GM23338 (cell line): Measurements from ENCODE around the gene CDH7. TPM values are rescaled to one million over a fixed set of nuclear protein-coding genes. Genes with fewer than 3 reads are reported as not detected.

Experiments used
- ATAC-seq: fragments of 200-7000 bp; cut with Tn5 transposase; 3 replicates; pipeline ENCODE4 v1.9.1; 2020
- DNase-seq: peaks from one replicate; pipeline ENCODE4 v3.0.0-alpha.2; 2015; ENCODE audit warnings: low spot score
- H2AFZ ChIP-seq: fragments of 200-600 bp; sonication (generic); 2 replicates; pipeline ENCODE4 v1.8.0; 2016; ENCODE audit warnings: antibody characterized with exemption, mild to moderate bottlenecking, moderate library complexity
- H3F3A ChIP-seq: fragments of 200-600 bp; sonication (generic); replicated peaks from 2 replicates; pipeline ENCODE4 v1.8.0; 2017; ENCODE audit warnings: antibody characterized with exemption, mixed run types, low read depth
- H3K27ac ChIP-seq: fragments of 200-600 bp; sonication (generic); 2 replicates; pipeline ENCODE4 v1.6.1; 2016; ENCODE audit warnings: low read depth
- H3K27me3 ChIP-seq: fragments of 200-600 bp; sonication (generic); 2 replicates; pipeline ENCODE4 v1.8.0; 2016; ENCODE audit warnings: mild to moderate bottlenecking, mixed run types, moderate library complexity; ENCODE audit not compliant: insufficient read depth
- H3K36me3 ChIP-seq: fragments of 200-600 bp; sonication (generic); 2 replicates; pipeline ENCODE4 v1.8.0; 2016; ENCODE audit warnings: mild to moderate bottlenecking; ENCODE audit not compliant: insufficient read depth
- H3K4me1 ChIP-seq: fragments of 200-600 bp; sonication (generic); 2 replicates; pipeline ENCODE4 v1.8.0; 2016; ENCODE audit warnings: mild to moderate bottlenecking, moderate library complexity; ENCODE audit not compliant: insufficient read depth
- H3K4me2 ChIP-seq: fragments of 200-600 bp; sonication (generic); 2 replicates; pipeline ENCODE4 v1.7.1; 2017; ENCODE audit warnings: mixed run types
- H3K4me3 ChIP-seq: fragments of 200-600 bp; sonication (generic); 2 replicates; pipeline ENCODE4 v1.6.1; 2016; ENCODE audit warnings: mixed run types
- H3K79me2 ChIP-seq: fragments of 200-600 bp; sonication (generic); replicated peaks from 2 replicates; pipeline ENCODE4 v1.8.0; 2017; ENCODE audit warnings: mild to moderate bottlenecking; ENCODE audit not compliant: insufficient read depth
- H3K9me2 ChIP-seq: fragments of 200-600 bp; sonication (generic); 2 replicates; pipeline ENCODE4 v1.8.0; 2017; ENCODE audit not compliant: insufficient read depth
- H4K20me1 ChIP-seq: fragments of 200-600 bp; sonication (generic); replicated peaks from 2 replicates; pipeline ENCODE4 v1.8.0; 2017; ENCODE audit warnings: mild to moderate bottlenecking; ENCODE audit not compliant: insufficient read depth
- H3K27ac Mint-ChIP-seq: 2 replicates; pipeline ENCODE4 v1.8.0; 2020; ENCODE audit warnings: inconsistent platforms, mild to moderate bottlenecking, moderate library complexity, mixed read lengths
- H3K27me3 Mint-ChIP-seq: 3 replicates; pipeline ENCODE4 v1.8.0; 2022; ENCODE audit warnings: low read depth, mild to moderate bottlenecking, moderate library complexity, mixed read lengths, inconsistent platforms; ENCODE audit not compliant: insufficient read depth, poor library complexity
- H3K36me3 Mint-ChIP-seq: 3 replicates; pipeline ENCODE4 v1.8.0; 2021; ENCODE audit warnings: low read depth, mild to moderate bottlenecking, inconsistent platforms, moderate library complexity, mixed read lengths
- H3K4me1 Mint-ChIP-seq: 3 replicates; pipeline ENCODE4 v1.8.0; 2020; ENCODE audit warnings: mild to moderate bottlenecking, inconsistent platforms, mixed read lengths
- H3K4me3 Mint-ChIP-seq: 3 replicates; pipeline ENCODE4 v1.8.0; 2021; ENCODE audit warnings: moderate library complexity, mild to moderate bottlenecking, inconsistent platforms, mixed read lengths
- H3K9me3 Mint-ChIP-seq: 3 replicates; pipeline ENCODE4 v1.8.0; 2020; ENCODE audit warnings: moderate library complexity, mild to moderate bottlenecking, inconsistent platforms, mixed read lengths
- CREB1 ChIP-seq: fragments of 250-450 bp; sonication (Bioruptor Pico); IDR thresholded peaks from 2 replicates; pipeline ENCODE4 v1.5.0; 2020; ENCODE audit warnings: low read depth, mild to moderate bottlenecking, moderate library complexity
- ETS1 ChIP-seq: IDR thresholded peaks from 2 replicates; pipeline ENCODE4 v1.6.1; 2016; ENCODE audit warnings: antibody characterized with exemption
- EZH2phosphoT487 ChIP-seq: fragments of 200-600 bp; sonication (generic); IDR thresholded peaks from one replicate; pipeline ENCODE4 v1.8.1; 2018; ENCODE audit warnings: antibody characterized with exemption; ENCODE audit not compliant: unreplicated experiment
- JUNB ChIP-seq: IDR thresholded peaks from one replicate; pipeline ENCODE4 v1.6.1; 2016; ENCODE audit warnings: antibody characterized with exemption; ENCODE audit not compliant: unreplicated experiment
- NANOG ChIP-seq: IDR thresholded peaks from 2 replicates; pipeline ENCODE4 v1.6.1; 2016; ENCODE audit warnings: antibody characterized with exemption, borderline replicate concordance
- POLR2AphosphoS5 ChIP-seq: IDR thresholded peaks from 2 replicates; pipeline ENCODE4 v1.6.1; 2016; ENCODE audit warnings: antibody characterized with exemption, low read depth
- REST ChIP-seq: IDR thresholded peaks from one replicate; pipeline ENCODE4 v1.6.1; 2018; ENCODE audit warnings: antibody characterized with exemption; ENCODE audit not compliant: unreplicated experiment
- STAT1 ChIP-seq: IDR thresholded peaks from one replicate; pipeline ENCODE4 v1.6.1; 2016; ENCODE audit warnings: antibody characterized with exemption; ENCODE audit not compliant: unreplicated experiment
- ZNF114 ChIP-seq: fragments of 250-450 bp; sonication (Bioruptor Pico); IDR thresholded peaks from 2 replicates; pipeline ENCODE4 v1.5.0; 2020; ENCODE audit warnings: mild to moderate bottlenecking, moderate library complexity
- ZNF331 ChIP-seq: fragments of 250-450 bp; sonication (Bioruptor Pico); IDR thresholded peaks from 2 replicates; pipeline ENCODE4 v1.5.0; 2020; ENCODE audit warnings: low read depth, mild to moderate bottlenecking, moderate library complexity
- polyA plus RNA-seq: library from polyadenylated mRNA; unstranded; fragments of >200 nt; fragmentation: Nextera tagmentation; extraction: Ambion mirVana; gene quantifications from 2 replicates; pipeline ENCODE4 v1.2.1, GENCODE V29; 2016
- total RNA-seq: library from RNA; depleted of rRNA; stranded (reverse); fragments of >200 nt; shearing (Covaris generic); gene quantifications from 2 replicates; pipeline ENCODE4 v1.2.3, GENCODE V29; 2014
- TF ChIP-seq, protein P1 (sequence below): fragments of 250-450 bp; sonication (Bioruptor Pico); IDR thresholded peaks from 2 replicates; pipeline ENCODE4 v1.5.0; 2020; ENCODE audit warnings: mild to moderate bottlenecking, moderate library complexity
- TF ChIP-seq, protein P2 (sequence below), 2 experiments: fragments of 200-600 bp in 1 of 2; sonication (generic) in 1 of 2; conservative IDR thresholded peaks; 2 replicates each; pipeline versions ENCODE4 v1.5.1 to v1.6.1; 2016 to 2017; ENCODE audit warnings: antibody characterized with exemption in 2 of 2, low read depth in 2 of 2, mild to moderate bottlenecking in 2 of 2, moderate library complexity in 1 of 2

Gene CDH7
- total and polyA plus RNA-seq, 2 experiments from 2014 or later: 1.8 TPM

DNA sequence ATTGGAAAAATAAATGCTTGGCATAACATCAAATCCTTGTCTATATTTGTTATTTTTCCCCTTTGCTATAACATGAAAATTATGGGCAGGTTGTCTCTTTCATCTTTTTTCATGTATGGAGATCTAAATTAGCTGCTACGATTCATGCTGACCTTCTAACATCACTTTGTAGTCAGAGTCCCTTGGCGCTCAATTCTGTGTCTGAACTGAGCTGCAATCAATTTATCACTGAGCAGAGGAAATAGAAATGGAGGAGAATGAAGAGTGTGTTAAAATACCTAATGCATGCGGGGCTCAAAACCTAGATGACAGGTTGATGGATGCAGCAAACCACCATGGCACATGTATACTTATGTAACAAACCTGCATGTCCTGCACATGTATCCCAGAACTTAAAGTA lies 168.9 kb downstream of the CDH7 start (continued):
- TF ChIP-seq, protein P1, sequence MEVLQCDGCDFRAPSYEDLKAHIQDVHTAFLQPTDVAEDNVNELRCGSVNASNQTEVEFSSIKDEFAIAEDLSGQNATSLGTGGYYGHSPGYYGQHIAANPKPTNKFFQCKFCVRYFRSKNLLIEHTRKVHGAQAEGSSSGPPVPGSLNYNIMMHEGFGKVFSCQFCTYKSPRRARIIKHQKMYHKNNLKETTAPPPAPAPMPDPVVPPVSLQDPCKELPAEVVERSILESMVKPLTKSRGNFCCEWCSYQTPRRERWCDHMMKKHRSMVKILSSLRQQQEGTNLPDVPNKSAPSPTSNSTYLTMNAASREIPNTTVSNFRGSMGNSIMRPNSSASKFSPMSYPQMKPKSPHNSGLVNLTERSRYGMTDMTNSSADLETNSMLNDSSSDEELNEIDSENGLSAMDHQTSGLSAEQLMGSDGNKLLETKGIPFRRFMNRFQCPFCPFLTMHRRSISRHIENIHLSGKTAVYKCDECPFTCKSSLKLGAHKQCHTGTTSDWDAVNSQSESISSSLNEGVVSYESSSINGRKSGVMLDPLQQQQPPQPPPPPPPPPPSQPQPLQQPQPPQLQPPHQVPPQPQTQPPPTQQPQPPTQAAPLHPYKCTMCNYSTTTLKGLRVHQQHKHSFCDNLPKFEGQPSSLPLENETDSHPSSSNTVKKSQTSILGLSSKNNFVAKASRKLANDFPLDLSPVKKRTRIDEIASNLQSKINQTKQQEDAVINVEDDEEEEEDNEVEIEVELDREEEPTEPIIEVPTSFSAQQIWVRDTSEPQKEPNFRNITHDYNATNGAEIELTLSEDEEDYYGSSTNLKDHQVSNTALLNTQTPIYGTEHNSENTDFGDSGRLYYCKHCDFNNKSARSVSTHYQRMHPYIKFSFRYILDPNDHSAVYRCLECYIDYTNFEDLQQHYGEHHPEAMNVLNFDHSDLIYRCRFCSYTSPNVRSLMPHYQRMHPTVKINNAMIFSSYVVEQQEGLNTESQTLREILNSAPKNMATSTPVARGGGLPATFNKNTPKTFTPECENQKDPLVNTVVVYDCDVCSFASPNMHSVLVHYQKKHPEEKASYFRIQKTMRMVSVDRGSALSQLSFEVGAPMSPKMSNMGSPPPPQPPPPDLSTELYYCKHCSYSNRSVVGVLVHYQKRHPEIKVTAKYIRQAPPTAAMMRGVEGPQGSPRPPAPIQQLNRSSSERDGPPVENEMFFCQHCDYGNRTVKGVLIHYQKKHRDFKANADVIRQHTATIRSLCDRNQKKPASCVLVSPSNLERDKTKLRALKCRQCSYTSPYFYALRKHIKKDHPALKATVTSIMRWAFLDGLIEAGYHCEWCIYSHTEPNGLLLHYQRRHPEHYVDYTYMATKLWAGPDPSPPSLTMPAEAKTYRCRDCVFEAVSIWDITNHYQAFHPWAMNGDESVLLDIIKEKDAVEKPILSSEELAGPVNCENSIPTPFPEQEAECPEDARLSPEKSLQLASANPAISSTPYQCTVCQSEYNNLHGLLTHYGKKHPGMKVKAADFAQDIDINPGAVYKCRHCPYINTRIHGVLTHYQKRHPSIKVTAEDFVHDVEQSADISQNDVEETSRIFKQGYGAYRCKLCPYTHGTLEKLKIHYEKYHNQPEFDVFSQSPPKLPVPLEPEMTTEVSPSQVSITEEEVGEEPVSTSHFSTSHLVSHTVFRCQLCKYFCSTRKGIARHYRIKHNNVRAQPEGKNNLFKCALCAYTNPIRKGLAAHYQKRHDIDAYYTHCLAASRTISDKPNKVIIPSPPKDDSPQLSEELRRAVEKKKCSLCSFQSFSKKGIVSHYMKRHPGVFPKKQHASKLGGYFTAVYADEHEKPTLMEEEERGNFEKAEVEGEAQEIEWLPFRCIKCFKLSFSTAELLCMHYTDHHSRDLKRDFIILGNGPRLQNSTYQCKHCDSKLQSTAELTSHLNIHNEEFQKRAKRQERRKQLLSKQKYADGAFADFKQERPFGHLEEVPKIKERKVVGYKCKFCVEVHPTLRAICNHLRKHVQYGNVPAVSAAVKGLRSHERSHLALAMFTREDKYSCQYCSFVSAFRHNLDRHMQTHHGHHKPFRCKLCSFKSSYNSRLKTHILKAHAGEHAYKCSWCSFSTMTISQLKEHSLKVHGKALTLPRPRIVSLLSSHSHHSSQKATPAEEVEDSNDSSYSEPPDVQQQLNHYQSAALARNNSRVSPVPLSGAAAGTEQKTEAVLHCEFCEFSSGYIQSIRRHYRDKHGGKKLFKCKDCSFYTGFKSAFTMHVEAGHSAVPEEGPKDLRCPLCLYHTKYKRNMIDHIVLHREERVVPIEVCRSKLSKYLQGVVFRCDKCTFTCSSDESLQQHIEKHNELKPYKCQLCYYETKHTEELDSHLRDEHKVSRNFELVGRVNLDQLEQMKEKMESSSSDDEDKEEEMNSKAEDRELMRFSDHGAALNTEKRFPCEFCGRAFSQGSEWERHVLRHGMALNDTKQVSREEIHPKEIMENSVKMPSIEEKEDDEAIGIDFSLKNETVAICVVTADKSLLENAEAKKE: no peak
- no peak for TF ChIP-seq POLR2AphosphoS5
- TF ChIP-seq ETS1: no peak

DNA sequence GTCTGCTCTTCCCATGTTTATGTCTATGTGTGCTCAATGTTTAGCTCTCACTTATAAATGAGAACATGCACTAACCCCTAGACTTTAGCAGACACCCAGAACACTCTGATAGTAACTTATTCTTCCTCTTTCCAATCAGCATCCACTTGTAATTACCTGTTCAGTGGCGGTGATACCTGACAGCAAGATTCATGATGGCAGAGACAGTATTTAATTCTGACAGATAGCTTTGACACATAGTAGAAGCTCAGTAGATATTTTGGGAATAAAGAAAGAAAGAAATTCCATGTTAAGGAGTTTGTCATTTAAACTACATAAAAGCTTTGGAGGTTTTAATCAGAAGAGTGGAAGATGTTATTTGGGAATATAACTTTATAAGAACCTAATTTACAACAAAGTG lies 171.3 kb downstream of the CDH7 start:
- Histone ChIP-seq H3K79me2 (no peaks in the 10 kb centered on the region), H3K27me3 (no peaks in the 10 kb centered on the region), H3F3A (no peaks in the 10 kb centered on the region), H3K27ac (no peak overlapping the region), H3K36me3 (no peaks in the 10 kb centered on the region), H3K4me2 (no peak overlapping the region), H3K4me1 (no peaks in the 10 kb centered on the region), H2AFZ (no peak overlapping the region), H4K20me1 (no peaks in the 10 kb centered on the region), H3K4me3 (no peak overlapping the region), H3K9me2 (no peaks in the 10 kb centered on the region)
- H3K4me3 Mint-ChIP-seq: no peak overlapping the region
- no peak for ATAC-seq
- no peak for DNase-seq
- peaks cover 6% of the 10 kb centered on the region for H3K4me1 Mint-ChIP-seq
- H3K27ac Mint-ChIP-seq: no peak overlapping the region
- H3K36me3 Mint-ChIP-seq: no peaks in the 10 kb centered on the region
- no peaks in the 10 kb centered on the region for H3K9me3 Mint-ChIP-seq
- no peaks in the 10 kb centered on the region for H3K27me3 Mint-ChIP-seq
- TF ChIP-seq STAT1 (no peak), EZH2phosphoT487 (no peak), CREB1 (CRISPR knock-in tag) (no peak), ZNF114 (CRISPR knock-in tag) (no peak), JUNB (no peak), ETS1 (no peak), ZNF331 (CRISPR knock-in tag) (no peak), NANOG (no peak), REST (no peak), POLR2AphosphoS5 (no peak)
- TF ChIP-seq, protein P2, sequence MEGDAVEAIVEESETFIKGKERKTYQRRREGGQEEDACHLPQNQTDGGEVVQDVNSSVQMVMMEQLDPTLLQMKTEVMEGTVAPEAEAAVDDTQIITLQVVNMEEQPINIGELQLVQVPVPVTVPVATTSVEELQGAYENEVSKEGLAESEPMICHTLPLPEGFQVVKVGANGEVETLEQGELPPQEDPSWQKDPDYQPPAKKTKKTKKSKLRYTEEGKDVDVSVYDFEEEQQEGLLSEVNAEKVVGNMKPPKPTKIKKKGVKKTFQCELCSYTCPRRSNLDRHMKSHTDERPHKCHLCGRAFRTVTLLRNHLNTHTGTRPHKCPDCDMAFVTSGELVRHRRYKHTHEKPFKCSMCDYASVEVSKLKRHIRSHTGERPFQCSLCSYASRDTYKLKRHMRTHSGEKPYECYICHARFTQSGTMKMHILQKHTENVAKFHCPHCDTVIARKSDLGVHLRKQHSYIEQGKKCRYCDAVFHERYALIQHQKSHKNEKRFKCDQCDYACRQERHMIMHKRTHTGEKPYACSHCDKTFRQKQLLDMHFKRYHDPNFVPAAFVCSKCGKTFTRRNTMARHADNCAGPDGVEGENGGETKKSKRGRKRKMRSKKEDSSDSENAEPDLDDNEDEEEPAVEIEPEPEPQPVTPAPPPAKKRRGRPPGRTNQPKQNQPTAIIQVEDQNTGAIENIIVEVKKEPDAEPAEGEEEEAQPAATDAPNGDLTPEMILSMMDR (conservative IDR thresholded peaks at IDR 0.05; ENCODE audit: low read depth in 2 of 2): no peak
